Astrocyte of the hippocampus (primary cell): Measurements from ENCODE around the gene RTL1.

Source experiments
- DNase-seq: peaks from one replicate; pipeline ENCODE4 v3.0.0; 2011; ENCODE audit warnings: low read depth, low spot score

Gene RTL1

GRCh38 chr14:100834794-100835547 is 68.6 kb downstream of the RTL1 start:
- no peak for DNase-seq

DNA sequence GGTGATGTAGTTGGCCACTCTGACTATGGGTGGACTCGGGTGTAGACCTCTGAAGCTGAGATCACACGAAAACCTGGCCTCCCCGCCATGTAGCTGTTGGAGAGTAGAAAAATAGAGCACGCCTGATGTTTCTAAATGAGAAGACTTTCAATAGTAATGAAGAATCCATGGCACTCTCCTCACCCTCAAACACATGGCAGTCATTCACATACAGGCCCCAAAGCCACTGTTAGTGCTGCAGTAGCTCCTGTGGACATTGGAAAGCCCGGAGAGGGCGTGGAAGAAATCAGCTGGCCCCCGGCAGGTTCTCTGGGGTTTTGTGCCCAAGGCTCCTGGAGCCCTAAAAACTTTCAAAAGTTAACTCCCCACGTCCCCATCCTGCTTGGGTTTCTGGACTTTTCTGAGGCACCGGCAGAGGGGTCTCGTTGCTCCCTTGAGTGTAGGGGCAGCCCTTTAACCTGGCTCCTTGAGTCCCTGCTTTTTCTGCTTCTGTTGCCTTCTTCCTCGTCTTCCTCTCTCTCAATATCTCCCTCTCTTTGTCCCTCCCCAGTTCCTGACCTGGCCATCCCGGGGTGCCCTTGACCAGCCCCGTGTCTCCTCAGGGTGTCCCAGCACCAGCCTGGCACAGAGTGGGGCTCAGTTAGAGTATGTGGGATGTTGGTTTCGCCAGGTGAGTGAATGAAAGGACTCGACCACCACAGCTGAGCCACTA is 69.3 kb downstream of the RTL1 start:
- no peak for DNase-seq

DNA sequence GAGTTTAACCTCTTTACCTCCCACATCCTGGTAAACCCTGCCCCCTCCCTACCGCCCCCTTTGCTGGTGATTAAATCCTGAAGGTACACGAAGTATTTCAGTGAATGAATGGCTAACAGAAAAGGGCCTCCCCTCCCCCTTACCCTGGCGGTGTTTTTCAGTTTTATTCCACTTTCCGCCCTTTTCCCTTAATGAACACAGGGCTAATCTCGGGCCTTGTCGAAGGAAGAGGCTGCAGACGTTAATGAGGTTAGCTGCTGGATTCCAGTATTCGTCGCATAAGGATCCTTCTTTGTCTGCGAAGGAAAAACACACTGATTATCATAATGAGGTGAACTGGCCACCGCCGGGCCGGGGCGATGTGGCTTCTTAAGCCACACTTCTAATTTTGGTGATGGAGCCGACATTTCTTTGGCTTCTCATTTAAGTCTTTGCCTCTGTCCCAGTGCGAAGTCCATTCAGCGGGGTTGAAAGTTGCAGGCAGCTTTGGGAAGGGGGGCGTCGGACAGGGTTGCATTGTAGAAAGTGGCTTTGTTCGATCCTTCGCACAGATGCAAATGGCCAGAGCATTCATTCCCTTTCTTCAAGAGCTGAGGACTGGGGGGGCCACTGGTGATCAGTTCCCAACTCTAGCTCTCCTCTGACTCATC is 71.1 kb downstream of the RTL1 start:
- DNase-seq: peak; percentile 72

GRCh38 chr14:100830681-100831080 is 72.8 kb downstream of the RTL1 start:
- peak; percentile 40 for DNase-seq
